Loucy (cell line): ENCODE data around the gene ATAD3C.

Source experiments
- EZH2phosphoT487 ChIP-seq: fragments of 200-600 bp; IDR thresholded peaks from 2 replicates; pipeline ENCODE4 v1.6.1; 2018; ENCODE audit warnings: antibody characterized with exemption, mild to moderate bottlenecking, moderate library complexity, borderline replicate concordance
- TF ChIP-seq, protein P1 (sequence below): fragments of 200-600 bp; sonication (generic); conservative IDR thresholded peaks from 2 replicates; pipeline ENCODE4 v1.5.1; 2014; ENCODE audit warnings: mild to moderate bottlenecking, antibody characterized with exemption, low read length

DNA sequence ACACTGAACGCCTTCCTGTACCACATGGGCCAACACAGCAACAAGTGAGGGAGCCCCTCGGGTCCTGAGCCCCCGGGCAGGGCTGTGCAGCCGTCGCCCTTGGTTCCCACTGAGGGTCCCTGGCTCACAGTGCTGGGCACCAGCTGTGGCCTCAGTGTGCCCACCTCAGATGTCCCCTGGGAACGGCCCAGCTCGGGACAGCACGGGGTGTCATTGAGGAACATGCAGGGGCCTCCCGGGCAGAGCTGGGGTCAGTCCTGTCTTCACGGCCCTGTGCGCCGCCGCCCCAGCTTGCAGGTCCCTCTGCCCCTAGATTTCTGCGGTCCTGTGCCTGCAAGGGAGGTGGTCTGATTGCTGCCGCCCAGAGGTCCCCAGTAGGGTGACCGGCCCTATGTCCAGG lies 39.7 kb downstream of the ATAD3C start:
- TF ChIP-seq, protein P1, sequence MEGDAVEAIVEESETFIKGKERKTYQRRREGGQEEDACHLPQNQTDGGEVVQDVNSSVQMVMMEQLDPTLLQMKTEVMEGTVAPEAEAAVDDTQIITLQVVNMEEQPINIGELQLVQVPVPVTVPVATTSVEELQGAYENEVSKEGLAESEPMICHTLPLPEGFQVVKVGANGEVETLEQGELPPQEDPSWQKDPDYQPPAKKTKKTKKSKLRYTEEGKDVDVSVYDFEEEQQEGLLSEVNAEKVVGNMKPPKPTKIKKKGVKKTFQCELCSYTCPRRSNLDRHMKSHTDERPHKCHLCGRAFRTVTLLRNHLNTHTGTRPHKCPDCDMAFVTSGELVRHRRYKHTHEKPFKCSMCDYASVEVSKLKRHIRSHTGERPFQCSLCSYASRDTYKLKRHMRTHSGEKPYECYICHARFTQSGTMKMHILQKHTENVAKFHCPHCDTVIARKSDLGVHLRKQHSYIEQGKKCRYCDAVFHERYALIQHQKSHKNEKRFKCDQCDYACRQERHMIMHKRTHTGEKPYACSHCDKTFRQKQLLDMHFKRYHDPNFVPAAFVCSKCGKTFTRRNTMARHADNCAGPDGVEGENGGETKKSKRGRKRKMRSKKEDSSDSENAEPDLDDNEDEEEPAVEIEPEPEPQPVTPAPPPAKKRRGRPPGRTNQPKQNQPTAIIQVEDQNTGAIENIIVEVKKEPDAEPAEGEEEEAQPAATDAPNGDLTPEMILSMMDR = no peak
- no peak for TF ChIP-seq EZH2phosphoT487
